AG10803 (cell line): ENCODE data around the gene MEGF9.

ENCODE experiments used
- DNase-seq: peaks from one replicate; pipeline ENCODE4 v3.0.0; 2010; ENCODE audit warnings: low read depth
- H3K4me3 ChIP-seq: 2 replicates; pipeline ENCODE4 v1.5.1; 2011; ENCODE audit warnings: mild to moderate bottlenecking, low read length, control low read depth
- CTCF ChIP-seq: conservative IDR thresholded peaks from 2 replicates; pipeline ENCODE4 v1.5.1; 2011; ENCODE audit warnings: mild to moderate bottlenecking, low read length, control low read depth, inconsistent platforms

Gene MEGF9

GRCh38 chr9:120681121-120681520, 33.1 kb downstream of the MEGF9 start:
- H3K4me3 ChIP-seq, result no peak overlapping the region
- TF ChIP-seq CTCF, result no peak
- no peak for DNase-seq

- no peak for TF ChIP-seq CTCF
- H3K4me3 ChIP-seq, result no peak overlapping the region
- no peak for DNase-seq
Observed at GRCh38 chr9:120680579-120680978, 33.7 kb downstream of the MEGF9 start.

- no peak overlapping the region for H3K4me3 ChIP-seq
- DNase-seq, result no peak
- TF ChIP-seq CTCF, result no peak
Observed at GRCh38 chr9:120680161-120680560, 34.1 kb downstream of the MEGF9 start.

- H3K4me3 ChIP-seq, result no peak overlapping the region
- no peak for TF ChIP-seq CTCF
- DNase-seq, result no peak
Observed at GRCh38 chr9:120677965-120678364, 36.3 kb downstream of the MEGF9 start.

GRCh38 chr9:120676767-120677402, 37.4 kb downstream of the MEGF9 start:
- DNase-seq, result no peak
- H3K4me3 ChIP-seq, result no peak overlapping the region
- TF ChIP-seq CTCF, result no peak

- H3K4me3 ChIP-seq, result no peak overlapping the region
- TF ChIP-seq CTCF, result no peak
- DNase-seq, result no peak
Observed at GRCh38 chr9:120668399-120668798, 45.9 kb downstream of the MEGF9 start.

GRCh38 chr9:120663950-120664349, 50.3 kb downstream of the MEGF9 start:
- H3K4me3 ChIP-seq, result no peak overlapping the region
- DNase-seq, result no peak
- no peak for TF ChIP-seq CTCF
